ENCODE results near the gene C17orf113.

DNA sequence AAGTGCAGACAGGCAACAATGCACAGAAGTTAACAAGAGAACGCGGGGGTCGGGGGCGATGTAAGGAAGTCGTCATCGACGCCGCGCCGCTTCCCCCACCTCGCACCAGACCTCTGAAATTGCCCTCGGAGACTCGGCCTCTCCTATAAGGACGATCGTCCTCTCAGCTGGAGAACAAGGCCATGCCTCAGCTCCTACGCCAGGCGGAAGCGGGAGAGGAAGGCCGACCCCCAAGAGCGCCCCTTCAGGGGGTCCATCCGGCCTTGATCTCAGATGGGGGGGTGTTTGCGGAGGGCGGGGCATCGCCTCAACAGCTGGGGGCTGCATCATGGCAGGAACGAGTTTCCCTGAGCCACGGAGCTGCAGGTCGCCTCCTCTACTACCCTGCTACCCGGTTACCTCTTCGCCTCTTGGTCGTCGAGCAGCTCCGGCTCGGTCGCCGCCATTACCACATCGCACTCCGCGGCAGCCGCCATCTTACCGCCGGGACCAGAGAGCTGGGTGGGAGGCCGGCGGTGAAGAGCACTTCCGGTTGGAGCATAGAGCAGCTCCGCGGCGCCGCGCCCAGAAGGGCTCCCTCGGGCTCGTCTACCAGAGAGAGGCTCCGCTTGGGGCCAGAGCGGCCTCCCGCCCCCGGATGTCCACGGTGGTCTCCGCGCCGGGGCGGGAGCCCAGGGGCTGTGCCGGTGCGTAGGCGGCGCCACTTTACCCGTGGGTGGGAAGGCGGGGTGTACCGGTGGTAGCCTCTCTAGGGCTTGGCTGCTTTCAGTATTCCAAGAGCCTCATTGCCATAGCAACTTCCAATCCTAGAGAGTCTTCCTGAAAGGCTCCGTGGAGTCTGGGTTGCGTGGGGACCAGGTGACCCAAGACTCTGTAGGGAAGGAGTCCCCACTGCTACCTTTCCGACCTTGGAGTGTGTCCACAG lies 33.2 kb downstream of the C17orf113 start, which contains the start of gene DNAJC7:
- TF ChIP-seq, protein P1, sequence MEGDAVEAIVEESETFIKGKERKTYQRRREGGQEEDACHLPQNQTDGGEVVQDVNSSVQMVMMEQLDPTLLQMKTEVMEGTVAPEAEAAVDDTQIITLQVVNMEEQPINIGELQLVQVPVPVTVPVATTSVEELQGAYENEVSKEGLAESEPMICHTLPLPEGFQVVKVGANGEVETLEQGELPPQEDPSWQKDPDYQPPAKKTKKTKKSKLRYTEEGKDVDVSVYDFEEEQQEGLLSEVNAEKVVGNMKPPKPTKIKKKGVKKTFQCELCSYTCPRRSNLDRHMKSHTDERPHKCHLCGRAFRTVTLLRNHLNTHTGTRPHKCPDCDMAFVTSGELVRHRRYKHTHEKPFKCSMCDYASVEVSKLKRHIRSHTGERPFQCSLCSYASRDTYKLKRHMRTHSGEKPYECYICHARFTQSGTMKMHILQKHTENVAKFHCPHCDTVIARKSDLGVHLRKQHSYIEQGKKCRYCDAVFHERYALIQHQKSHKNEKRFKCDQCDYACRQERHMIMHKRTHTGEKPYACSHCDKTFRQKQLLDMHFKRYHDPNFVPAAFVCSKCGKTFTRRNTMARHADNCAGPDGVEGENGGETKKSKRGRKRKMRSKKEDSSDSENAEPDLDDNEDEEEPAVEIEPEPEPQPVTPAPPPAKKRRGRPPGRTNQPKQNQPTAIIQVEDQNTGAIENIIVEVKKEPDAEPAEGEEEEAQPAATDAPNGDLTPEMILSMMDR (IDR thresholded peaks at IDR 0.05): peak in 1 of 4 experiments; percentile 54
- TF ChIP-seq POLR2A (IDR thresholded peaks at IDR 0.05) (peak; percentile 47 to 50), POLR2AphosphoS5 (IDR thresholded peaks at IDR 0.05) (peak; percentile 44)
